ENCODE measurements around the gene ABCB9.
"Not testable (repeated sequence)": the region's sequence is repeated elsewhere in the genome, so short reads cannot be mapped to it uniquely, and the experiment has no call there.

Gene ABCB9

GRCh38 chr12:122893208-122894153 lies 72.8 kb downstream of the ABCB9 start:
- no peak for DNase-seq

- DNase-seq: not testable (repeated sequence)
These were observed 73.5 kb downstream of the ABCB9 start for GRCh38 chr12:122892724-122893123.

GRCh38 chr12:122891661-122892525 lies 74.4 kb downstream of the ABCB9 start:
- peak; percentile 52 for DNase-seq

DNA sequence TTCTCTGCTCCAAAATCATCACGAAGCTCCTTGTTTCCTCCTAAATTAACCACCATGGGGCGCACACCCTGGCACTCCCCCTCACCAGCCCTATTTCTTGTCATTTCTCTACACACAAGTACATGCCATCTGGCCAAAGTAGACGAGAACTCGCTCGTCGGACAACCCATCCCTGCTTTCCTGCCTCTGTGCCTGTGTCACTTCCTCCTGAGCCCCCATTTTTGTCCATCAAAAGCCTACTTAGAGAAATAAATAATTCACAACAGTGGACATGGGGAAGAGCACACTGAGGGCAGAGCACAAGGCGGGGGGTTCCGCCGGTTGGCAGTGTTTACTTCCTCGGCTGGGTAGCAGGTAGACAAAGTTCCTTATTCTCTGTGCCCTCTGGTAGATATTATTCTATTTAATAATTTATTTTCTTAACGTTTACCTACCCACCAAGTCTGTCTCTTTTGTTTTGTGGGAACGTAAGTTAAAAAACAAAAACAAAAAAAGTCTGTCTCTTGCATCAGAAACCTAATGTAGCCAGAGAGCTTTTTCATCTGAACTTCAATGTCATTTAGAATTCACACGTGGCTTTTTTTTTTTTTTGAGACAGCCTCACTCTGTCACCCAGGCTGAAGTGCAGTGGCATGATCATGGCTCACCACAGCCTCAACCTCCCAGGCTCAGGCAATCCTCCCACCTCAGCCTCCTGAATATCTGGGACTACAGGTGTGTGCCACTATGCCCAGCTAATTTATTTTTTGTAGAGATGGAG lies 76.3 kb downstream of the ABCB9 start:
- no peak for DNase-seq

DNA sequence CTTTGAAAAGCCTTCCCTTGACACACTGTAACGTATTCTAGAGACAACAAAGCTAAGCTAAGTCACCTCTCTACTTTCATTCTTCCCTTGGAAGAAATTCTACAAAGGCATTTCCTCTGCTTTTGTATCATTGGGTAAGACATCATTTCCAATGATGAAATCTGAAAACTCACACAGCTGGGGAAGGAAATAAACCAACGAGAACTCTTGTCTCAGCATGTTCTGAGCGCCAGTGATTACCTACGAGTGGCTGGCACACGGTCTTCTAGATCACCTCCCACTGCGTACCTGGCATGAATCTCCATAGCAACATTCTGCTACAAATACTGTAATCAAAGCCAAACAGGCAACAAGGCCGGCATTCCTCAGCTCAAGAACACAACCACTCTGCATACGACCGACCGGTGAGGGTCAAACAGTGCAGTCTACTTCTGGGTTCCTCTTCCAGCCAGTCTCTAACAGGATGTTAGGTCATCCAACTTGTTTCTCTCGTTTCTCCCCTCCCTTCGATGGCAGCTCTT lies 78.0 kb downstream of the ABCB9 start:
- DNase-seq: peak; percentile 18

GRCh38 chr12:122887819-122888212 lies 78.4 kb downstream of the ABCB9 start:
- no peak for DNase-seq

- DNase-seq: no peak
These were observed 79.1 kb downstream of the ABCB9 start for GRCh38 chr12:122886851-122887818.

DNA sequence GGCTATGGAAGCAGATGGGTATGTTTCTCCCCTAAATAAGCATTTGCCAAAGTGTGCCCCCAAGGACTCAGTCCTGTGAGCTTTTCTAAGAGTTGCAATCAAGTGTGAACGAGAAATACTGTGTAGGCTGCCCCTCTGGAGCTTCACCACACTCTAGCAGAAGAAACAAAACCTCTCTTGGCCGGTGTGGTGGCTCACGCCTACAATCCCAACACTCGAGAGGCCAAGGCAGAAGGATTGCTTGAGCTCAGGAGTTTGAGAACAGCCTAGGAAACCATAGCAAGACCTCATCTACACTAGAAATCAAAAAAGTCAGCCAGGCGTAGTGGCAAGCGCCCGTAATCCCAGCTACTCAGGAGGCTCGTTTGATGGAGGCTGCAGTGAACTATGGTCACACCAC lies 80.1 kb downstream of the ABCB9 start:
- DNase-seq: no peak

- no peak for DNase-seq
These were observed 81.4 kb downstream of the ABCB9 start for GRCh38 chr12:122884860-122885259.

DNA sequence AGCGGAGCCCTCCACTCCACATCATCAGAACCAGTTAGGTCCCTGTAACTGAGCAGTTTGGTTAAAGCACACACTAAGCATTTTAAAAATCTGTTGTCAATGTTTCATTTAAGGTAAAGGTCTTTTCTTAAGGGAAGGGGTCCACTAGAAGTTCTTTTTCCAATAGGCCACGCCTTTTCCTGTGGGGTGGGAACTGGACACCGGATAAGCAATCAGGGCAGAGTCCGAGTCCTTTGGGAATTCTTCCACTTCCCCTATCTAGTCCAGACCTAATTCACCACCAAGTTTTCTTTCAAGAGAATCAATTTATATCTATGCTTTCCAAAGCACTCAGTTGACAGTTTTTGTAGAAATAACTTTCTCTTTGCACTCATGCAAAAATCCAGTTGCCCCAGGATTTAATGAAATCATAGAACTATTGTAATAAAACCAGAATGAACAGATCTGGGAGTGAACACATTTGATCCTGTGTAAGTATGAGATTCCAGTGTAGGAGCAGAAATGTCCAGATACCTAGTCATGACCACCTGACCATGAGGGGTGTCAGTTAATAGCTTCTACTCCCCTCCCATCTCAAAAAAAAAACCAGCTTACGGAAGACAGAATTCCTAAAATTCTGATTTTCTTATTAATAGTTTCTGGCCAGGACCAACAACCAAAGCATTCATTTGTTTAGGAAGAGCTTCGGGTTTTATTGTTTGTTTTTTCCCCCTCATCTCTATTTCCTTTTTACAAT lies 82.0 kb downstream of the ABCB9 start:
- DNase-seq: no peak

- no peak for DNase-seq
These were observed 83.2 kb downstream of the ABCB9 start for GRCh38 chr12:122882908-122883558.

- DNase-seq: no peak
These were observed 85.6 kb downstream of the ABCB9 start for GRCh38 chr12:122880668-122881067.

- no peak for DNase-seq
These were observed 86.1 kb downstream of the ABCB9 start for GRCh38 chr12:122880155-122880667.
